T1000 (cell line): ENCODE measurements around the gene ESYT3.
"Not testable (repeated sequence)": the region's sequence is repeated elsewhere in the genome, so short reads cannot be mapped to it uniquely, and the experiment has no call there.

Experiments used
- DNase-seq: peaks from one replicate; lab custom pipeline; 2025; ENCODE audit warnings: mixed read lengths; lab: John Stamatoyannopoulos, UW

Gene ESYT3

GRCh38 chr3:138492980-138493675 is 58.7 kb downstream of the ESYT3 start:
- DNase-seq: no peak

GRCh38 chr3:138493804-138494606 is 59.6 kb downstream of the ESYT3 start:
- no peak for DNase-seq

- no peak for DNase-seq
Observed at GRCh38 chr3:138494607-138494929, 60.2 kb downstream of the ESYT3 start.

- DNase-seq: not testable (repeated sequence)
Observed at GRCh38 chr3:138495638-138496037, 61.2 kb downstream of the ESYT3 start.

- no peak for DNase-seq
Observed at GRCh38 chr3:138496436-138496835, 62.0 kb downstream of the ESYT3 start.

- no peak for DNase-seq
Observed at GRCh38 chr3:138497021-138497420, 62.6 kb downstream of the ESYT3 start.

- DNase-seq: no peak
Observed at GRCh38 chr3:138497851-138498250, 63.4 kb downstream of the ESYT3 start.

- DNase-seq: no peak
Observed at GRCh38 chr3:138498991-138499390, 64.6 kb downstream of the ESYT3 start.

GRCh38 chr3:138507524-138507923 is 73.1 kb downstream of the ESYT3 start:
- no peak for DNase-seq

GRCh38 chr3:138509586-138509985 is 75.2 kb downstream of the ESYT3 start:
- DNase-seq: no peak

- DNase-seq: no peak
Observed at GRCh38 chr3:138511945-138512344, 77.5 kb downstream of the ESYT3 start.

- DNase-seq: no peak
Observed at GRCh38 chr3:138513090-138513843, 78.9 kb downstream of the ESYT3 start.

GRCh38 chr3:138521445-138521844 is 87.0 kb downstream of the ESYT3 start:
- DNase-seq: not testable (repeated sequence)
